GM23338 (cell line): ENCODE data around the gene PRKD1.

ENCODE experiments used
- CREB1 ChIP-seq: fragments of 250-450 bp; sonication (Bioruptor Pico); IDR thresholded peaks from 2 replicates; pipeline ENCODE4 v1.5.0; 2020; ENCODE audit warnings: low read depth, mild to moderate bottlenecking, moderate library complexity
- ETS1 ChIP-seq: IDR thresholded peaks from 2 replicates; pipeline ENCODE4 v1.6.1; 2016; ENCODE audit warnings: antibody characterized with exemption
- EZH2 ChIP-seq: fragments of 200-600 bp; sonication (generic); IDR thresholded peaks from one replicate; pipeline ENCODE4 v1.8.0; 2017; ENCODE audit warnings: antibody characterized with exemption, mild to moderate bottlenecking, low read depth; ENCODE audit not compliant: unreplicated experiment
- EZH2phosphoT487 ChIP-seq: fragments of 200-600 bp; sonication (generic); IDR thresholded peaks from one replicate; pipeline ENCODE4 v1.8.1; 2018; ENCODE audit warnings: antibody characterized with exemption; ENCODE audit not compliant: unreplicated experiment
- JUNB ChIP-seq: IDR thresholded peaks from one replicate; pipeline ENCODE4 v1.6.1; 2016; ENCODE audit warnings: antibody characterized with exemption; ENCODE audit not compliant: unreplicated experiment
- POLR2AphosphoS5 ChIP-seq: IDR thresholded peaks from 2 replicates; pipeline ENCODE4 v1.6.1; 2016; ENCODE audit warnings: antibody characterized with exemption, low read depth
- REST ChIP-seq: IDR thresholded peaks from one replicate; pipeline ENCODE4 v1.6.1; 2018; ENCODE audit warnings: antibody characterized with exemption; ENCODE audit not compliant: unreplicated experiment
- ZNF114 ChIP-seq: fragments of 250-450 bp; sonication (Bioruptor Pico); IDR thresholded peaks from 2 replicates; pipeline ENCODE4 v1.5.0; 2020; ENCODE audit warnings: mild to moderate bottlenecking, moderate library complexity
- ZNF331 ChIP-seq: fragments of 250-450 bp; sonication (Bioruptor Pico); IDR thresholded peaks from 2 replicates; pipeline ENCODE4 v1.5.0; 2020; ENCODE audit warnings: low read depth, mild to moderate bottlenecking, moderate library complexity
- TF ChIP-seq, protein P1 (sequence below), 2 experiments: fragments of 200-600 bp in 1 of 2; sonication (generic) in 1 of 2; conservative IDR thresholded peaks; 2 replicates each; pipeline versions ENCODE4 v1.5.1 to v1.6.1; 2016 to 2017; ENCODE audit warnings: antibody characterized with exemption in 2 of 2, low read depth in 2 of 2, mild to moderate bottlenecking in 2 of 2, moderate library complexity in 1 of 2

DNA sequence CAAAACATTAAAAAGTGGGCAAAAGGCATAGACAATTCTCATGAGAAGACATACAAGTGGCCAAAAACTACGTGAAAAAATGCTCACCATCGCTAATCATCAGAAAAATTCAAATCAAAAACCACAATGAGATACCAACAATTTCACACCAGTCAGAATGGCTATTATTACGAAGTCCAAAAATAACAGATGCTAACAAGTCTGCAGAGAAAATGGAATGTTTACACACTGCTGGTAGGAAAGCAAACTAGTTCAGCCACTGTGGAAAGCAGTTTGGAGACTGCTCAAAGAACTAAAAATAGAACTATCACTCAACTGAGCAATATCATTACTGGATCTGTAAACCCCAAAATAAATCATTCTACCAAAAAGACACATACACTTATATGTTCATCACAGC is 76.2 kb downstream of the PRKD1 start:
- no peak for TF ChIP-seq REST
- no peak for TF ChIP-seq EZH2phosphoT487
- TF ChIP-seq, protein P1, sequence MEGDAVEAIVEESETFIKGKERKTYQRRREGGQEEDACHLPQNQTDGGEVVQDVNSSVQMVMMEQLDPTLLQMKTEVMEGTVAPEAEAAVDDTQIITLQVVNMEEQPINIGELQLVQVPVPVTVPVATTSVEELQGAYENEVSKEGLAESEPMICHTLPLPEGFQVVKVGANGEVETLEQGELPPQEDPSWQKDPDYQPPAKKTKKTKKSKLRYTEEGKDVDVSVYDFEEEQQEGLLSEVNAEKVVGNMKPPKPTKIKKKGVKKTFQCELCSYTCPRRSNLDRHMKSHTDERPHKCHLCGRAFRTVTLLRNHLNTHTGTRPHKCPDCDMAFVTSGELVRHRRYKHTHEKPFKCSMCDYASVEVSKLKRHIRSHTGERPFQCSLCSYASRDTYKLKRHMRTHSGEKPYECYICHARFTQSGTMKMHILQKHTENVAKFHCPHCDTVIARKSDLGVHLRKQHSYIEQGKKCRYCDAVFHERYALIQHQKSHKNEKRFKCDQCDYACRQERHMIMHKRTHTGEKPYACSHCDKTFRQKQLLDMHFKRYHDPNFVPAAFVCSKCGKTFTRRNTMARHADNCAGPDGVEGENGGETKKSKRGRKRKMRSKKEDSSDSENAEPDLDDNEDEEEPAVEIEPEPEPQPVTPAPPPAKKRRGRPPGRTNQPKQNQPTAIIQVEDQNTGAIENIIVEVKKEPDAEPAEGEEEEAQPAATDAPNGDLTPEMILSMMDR (conservative IDR thresholded peaks at IDR 0.05; ENCODE audit: low read depth in 2 of 2) = no peak
- no peak for TF ChIP-seq CREB1 (CRISPR knock-in tag)
- TF ChIP-seq EZH2 = no peak
- TF ChIP-seq POLR2AphosphoS5 = no peak
- no peak for TF ChIP-seq ZNF331 (CRISPR knock-in tag)
- TF ChIP-seq JUNB = no peak
- TF ChIP-seq ZNF114 = no peak
- TF ChIP-seq ETS1 = no peak
